ENCODE measurements around the gene SCAMP2. TPM values are rescaled to one million over a fixed set of nuclear protein-coding genes. Genes with fewer than 3 reads are reported as not detected.

SCAMP2 gene
- total and polyA plus RNA-seq, 10 of the 15 experiments (the other 5 are each of a cell fraction or from before 2014, with no cell fraction given) = 10.9 to 158 (median 99.6) TPM

GRCh38 chr15:74867466-74868038 is 5.6 kb downstream of the SCAMP2 start:
- Histone ChIP-seq H4K20me1 (ENCODE audit: control insufficient read depth, insufficient read depth) (no peaks in the 10 kb centered on the region), H3K4me3 (peak overlapping the region; percentile 53; the same call in 1 of the 2 replicates), H3K79me2 (ENCODE audit: control insufficient read depth, insufficient read depth, low read length) (peaks cover 75% of the 10 kb centered on the region), H3K27ac (ENCODE audit: control insufficient read depth, insufficient read depth) (peak overlapping the region; percentile 51), H3K9ac (ENCODE audit: control insufficient read depth, insufficient read depth, low read length) (no peak overlapping the region), H3K27me3 (replicated peaks in 1 of 2; ENCODE audit: control insufficient read depth in 2 of 2, insufficient read depth in 2 of 2, low read length in 1 of 2) (no peaks in the 10 kb centered on the region), H2AFZ (ENCODE audit: control insufficient read depth, low read depth, low read length) (no peak overlapping the region), H3K4me1 (ENCODE audit: control insufficient read depth, insufficient read depth, low read length) (peaks cover 34% of the 10 kb centered on the region), H3K36me3 (ENCODE audit: control insufficient read depth in 2 of 2, insufficient read depth in 2 of 2, low read length in 1 of 2) (peaks cover 2 to 19% of the 10 kb centered on the region in 2 experiments; a peak in 3 of 4 replicates), H3K4me2 (ENCODE audit: control insufficient read depth, insufficient read depth) (peak overlapping the region; percentile 74), H3K9me3 (replicated peaks; ENCODE audit: control insufficient read depth, insufficient read depth, low read length) (peaks cover 12% of the 10 kb centered on the region)
- POLR2A ChIA-PET = interaction anchor here (1.9 to 5.2 kb wide), 2 partner anchors 9 to 24 kb away, joined by 5 to 80 read pairs; partner anchors contain the start of gene ULK3
- DNase-seq (ENCODE audit: low read depth, low spot score) (no peak), ATAC-seq (no peak), FAIRE-seq (no peak)
- SMC1A ChIA-PET (ENCODE audit: uncharacterized antibody, unreplicated experiment) = interaction anchor here (0.9 to 6.5 kb wide), 5 partner anchors 9 to 39 kb away, joined by 4 to 120 read pairs (median 52); partner anchors contain the start of gene FAM219B
- RAD21 ChIA-PET (ENCODE audit: unreplicated experiment) = interaction anchor here (1.2 to 4.8 kb wide), 3 partner anchors 8 to 97 kb away, joined by 3 to 57 read pairs (median 5); no protein-coding TSS in a partner anchor
- in situ Hi-C loops (cut with MboI) (no loop called here), intact Hi-C loops (cut with micrococcal nuclease; ENCODE audit: unreplicated experiment) (no loop called here)
- 35% methylated on average over 1 of the region's 1 CpG for WGBS (ENCODE audit: insufficient coverage, insufficient replicate concordance, low lambda C conversion rate, missing lambda C conversion rate)
- TSS peak; percentile 3 for BruUV-seq (replicated peaks)
- CTCF ChIA-PET = interaction anchor here (1.0 to 11.2 kb wide), 3 partner anchors 9 to 87 kb away, joined by 3 to 129 read pairs (median 7); no protein-coding TSS in a partner anchor
- TF ChIP-seq IKZF2 (IDR thresholded peaks at IDR 0.05) (0 out of 4 replicates have a peak, but pooled peaks of 1 of the 2 experiments have one; percentile 31), SPI1 (IDR thresholded peaks at IDR 0.05; ENCODE audit: borderline replicate concordance, insufficient read depth, low read depth, low read length) (peak; percentile 53; the same call in 1 of the 2 replicates), NR2C2 (IDR thresholded peaks at IDR 0.05; ENCODE audit: borderline replicate concordance, control insufficient read depth, insufficient read length, low read depth) (no peak), CEBPZ (IDR thresholded peaks at IDR 0.05; ENCODE audit: low read depth, low read length) (no peak), YY1 (IDR thresholded peaks at IDR 0.05; ENCODE audit: low read depth, low read length) (no peak), ZNF217 (IDR thresholded peaks at IDR 0.05) (no peak), IKZF1 (conservative IDR thresholded peaks at IDR 0.05) (peak; percentile 16; the same call in 1 of the 2 replicates)
